Heart left ventricle (tissue), 13 donors: ENCODE measurements around the gene NTPCR.

Source experiments
- POLR2A ChIP-seq, 2 donors: fragments of 450-650 bp; IDR thresholded peaks; one replicate each; pipeline ENCODE4 v1.6.1; 2017; ENCODE audit warnings: antibody characterized with exemption in 2 of 2, mild to moderate bottlenecking in 2 of 2, moderate library complexity in 2 of 2
- TF ChIP-seq, protein P1 (sequence below), 12 donors: fragments of 200-600 bp; sonication (generic) in 4 of 12; IDR thresholded peaks; one replicate each; pipeline versions ENCODE4 v1.5.0 to v1.8.0; 2018 to 2022; ENCODE audit warnings: antibody characterized with exemption in 12 of 12, mild to moderate bottlenecking in 5 of 12
- donor health status: ischemic (EF 13 %, LVEDD 7.1; RV severe dilation, severe dysfunction).
- donor health status: DM: no; HTN: yes; CAD: no.
- donor health status: DM: no; HTN: no; CAD: no.
- donor health status: ischemic (EF 25% LVEDD 6.9; RV normal size, moderate dysfunction).
- donor health status: ischemic (EF 25% LVEDD 5.7; RV mildly dilated, moderate dysfunction).
- donor health status: ischemic (EF 35%, LVEDD 5.7; RV mildly dilated, moderate dysfunction).
- donor health status: nonischemic (EF 11% LVEDD 7.7; RV severe dilation, severe dysfunction).
- donor health status: DM: yes; HTN: yes; CAD: no.
- donor health status: PGD.
- donor health status: ischemic (EF 29% LVEDD 5.4; RV normal size, mild dysfunction).
- donor health status: nonischemic (EF 23%, LVEDD 6.1; RV moderate dilation, normal function).

DNA sequence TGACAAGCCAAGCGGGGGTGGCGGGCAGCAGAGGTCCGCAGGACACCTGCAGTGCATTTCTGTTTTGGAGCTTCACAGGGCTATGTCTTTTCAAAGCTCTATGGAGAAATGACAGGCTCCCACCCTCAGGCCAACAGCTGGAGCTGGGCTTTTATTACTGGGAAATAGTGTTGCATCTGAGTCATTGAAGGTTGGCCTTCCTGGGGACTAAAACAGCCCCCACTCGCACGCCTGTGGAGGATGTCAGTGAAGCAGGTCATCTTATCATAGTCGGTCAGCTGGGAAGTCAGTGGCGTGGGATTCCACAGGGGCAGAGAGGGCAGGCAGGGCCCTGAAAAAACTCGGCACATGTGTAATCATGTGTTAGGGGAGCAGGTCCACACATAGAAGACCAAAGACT, 55.3 kb downstream of the NTPCR start:
- TF ChIP-seq, protein P1, sequence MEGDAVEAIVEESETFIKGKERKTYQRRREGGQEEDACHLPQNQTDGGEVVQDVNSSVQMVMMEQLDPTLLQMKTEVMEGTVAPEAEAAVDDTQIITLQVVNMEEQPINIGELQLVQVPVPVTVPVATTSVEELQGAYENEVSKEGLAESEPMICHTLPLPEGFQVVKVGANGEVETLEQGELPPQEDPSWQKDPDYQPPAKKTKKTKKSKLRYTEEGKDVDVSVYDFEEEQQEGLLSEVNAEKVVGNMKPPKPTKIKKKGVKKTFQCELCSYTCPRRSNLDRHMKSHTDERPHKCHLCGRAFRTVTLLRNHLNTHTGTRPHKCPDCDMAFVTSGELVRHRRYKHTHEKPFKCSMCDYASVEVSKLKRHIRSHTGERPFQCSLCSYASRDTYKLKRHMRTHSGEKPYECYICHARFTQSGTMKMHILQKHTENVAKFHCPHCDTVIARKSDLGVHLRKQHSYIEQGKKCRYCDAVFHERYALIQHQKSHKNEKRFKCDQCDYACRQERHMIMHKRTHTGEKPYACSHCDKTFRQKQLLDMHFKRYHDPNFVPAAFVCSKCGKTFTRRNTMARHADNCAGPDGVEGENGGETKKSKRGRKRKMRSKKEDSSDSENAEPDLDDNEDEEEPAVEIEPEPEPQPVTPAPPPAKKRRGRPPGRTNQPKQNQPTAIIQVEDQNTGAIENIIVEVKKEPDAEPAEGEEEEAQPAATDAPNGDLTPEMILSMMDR (IDR thresholded peaks at IDR 0.05), result no peak
- TF ChIP-seq POLR2A (IDR thresholded peaks at IDR 0.05), result no peak
